ENCODE results near the gene FAHD1.
A peak's percentile ranks its signal among the peaks of the same experiment; 100 is the strongest.

Gene FAHD1

DNA sequence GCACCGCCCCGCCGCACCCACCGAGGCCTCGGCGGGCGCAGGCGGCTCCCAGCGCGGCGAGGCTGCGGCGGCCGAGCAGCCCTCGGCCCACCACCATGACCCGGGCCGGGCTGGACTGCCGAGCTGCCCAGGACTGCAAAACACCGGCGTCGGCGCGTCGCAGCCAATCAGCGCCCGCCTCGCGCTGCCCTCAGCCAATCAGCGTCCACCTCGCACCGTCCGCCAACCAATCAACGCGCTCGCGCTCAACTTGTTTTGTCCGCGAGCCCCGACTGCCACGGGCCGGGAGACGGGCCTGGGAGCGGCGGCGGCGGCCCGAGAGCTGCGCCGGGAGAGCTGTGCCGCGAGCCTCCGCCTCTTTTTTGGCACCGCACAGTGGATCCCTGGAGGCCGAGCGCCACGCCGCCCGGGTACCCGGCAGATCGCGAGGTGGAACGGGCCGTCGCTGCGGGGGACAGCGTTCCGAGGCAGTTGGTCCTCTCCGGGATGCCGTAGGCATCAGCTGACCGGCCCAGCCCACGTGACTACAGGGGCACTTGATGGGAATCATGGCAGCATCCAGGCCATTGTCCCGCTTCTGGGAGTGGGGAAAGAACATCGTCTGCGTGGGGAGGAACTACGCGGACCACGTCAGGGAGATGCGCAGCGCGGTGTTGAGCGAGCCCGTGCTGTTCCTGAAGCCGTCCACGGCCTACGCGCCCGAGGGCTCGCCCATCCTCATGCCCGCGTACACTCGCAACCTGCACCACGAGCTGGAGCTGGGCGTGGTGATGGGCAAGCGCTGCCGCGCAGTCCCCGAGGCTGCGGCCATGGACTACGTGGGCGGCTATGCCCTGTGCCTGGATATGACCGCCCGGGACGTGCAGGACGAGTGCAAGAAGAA is at the start of gene FAHD1, which contains the start of gene HAGH:
Gene FAHD1, plus strand, starts transcription at position 516 of the 883 bp plus-strand sequence. Its CDS starts 33 bp downstream, at position 549.
Gene HAGH, minus strand, starts transcription at position 135 of the 883 bp plus-strand sequence. Its CDS starts 38 bp downstream, at position 97.
- DNase-seq (ENCODE audit: low read depth in 2 of 2): peak; percentile 82 to 83

GRCh38 chr16:1777375-1778199 is 49.4 kb upstream of the FAHD1 start:
- no peak for DNase-seq (ENCODE audit: low read depth in 2 of 2)

DNA sequence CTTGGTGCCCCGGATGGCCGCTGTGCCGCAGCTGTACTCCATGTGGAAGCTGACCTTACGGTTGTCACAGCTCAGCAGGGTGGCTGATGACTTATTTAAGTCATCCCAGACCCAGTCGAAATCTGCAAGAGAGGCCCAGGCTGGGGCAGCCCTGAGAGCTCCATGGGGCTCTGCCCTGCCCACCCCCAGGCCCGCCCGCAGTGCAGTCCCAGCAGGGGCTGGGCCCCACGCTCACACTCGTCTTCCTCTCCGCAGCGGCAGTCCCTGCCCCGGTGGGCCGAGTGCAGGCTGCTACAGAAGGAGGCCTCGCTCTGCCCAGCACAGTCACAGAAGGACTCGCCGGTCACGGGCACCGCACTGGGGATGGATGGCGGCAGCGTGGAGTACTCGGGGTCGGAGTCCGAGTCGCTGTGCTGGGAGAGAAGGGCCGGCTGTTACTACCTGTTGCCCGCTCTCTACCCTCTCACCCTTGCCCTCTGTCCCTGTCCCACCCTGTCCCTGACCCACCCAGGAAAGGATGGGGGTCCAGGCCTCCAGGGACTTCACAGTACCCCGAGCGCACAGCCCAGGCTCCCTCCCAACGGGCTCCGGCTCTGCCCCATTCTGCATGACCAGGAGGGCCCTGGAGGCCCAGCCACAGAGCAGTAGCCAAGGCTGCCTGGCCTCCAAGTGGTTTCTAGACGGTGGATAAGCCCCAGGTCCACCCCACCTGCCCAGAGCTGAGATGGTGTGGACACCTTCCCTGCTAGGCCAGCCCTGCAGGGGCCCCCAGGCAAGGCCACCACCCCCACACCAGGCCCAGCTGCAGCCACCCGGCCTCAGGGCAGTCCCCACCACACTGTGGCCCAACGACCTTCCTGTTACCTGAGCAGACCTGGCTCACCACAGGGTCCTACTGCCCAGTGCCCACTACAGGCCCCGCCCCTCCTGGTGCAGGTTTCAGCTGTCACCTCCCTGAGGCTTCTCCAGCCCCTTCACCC is 48.5 kb upstream of the FAHD1 start:
- no peak for DNase-seq (ENCODE audit: low read depth in 2 of 2)

DNA sequence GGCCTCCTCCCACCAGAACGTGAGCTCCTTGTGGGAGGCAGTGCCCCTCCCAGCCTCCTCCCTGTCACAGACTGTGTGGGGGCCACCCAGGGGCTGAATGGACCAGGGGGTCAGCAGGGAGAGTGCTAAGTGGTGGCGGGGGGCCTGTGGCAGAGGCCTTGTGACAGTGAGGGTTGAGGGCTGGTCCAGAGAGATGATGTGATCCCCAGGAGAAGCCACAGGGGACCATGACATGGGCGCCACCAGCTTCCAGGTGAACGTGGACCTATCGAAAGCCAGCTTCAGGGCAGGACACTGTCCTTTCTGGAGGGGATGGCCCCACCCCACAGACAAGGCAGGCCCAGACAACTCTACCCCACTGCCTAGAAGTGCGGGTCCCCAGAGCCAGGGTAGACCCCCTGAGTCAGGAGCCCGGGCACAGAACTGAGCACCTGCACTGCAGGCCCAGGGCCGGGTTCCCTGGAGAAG is 47.7 kb upstream of the FAHD1 start:
- DNase-seq (ENCODE audit: low read depth in 2 of 2): no peak

DNA sequence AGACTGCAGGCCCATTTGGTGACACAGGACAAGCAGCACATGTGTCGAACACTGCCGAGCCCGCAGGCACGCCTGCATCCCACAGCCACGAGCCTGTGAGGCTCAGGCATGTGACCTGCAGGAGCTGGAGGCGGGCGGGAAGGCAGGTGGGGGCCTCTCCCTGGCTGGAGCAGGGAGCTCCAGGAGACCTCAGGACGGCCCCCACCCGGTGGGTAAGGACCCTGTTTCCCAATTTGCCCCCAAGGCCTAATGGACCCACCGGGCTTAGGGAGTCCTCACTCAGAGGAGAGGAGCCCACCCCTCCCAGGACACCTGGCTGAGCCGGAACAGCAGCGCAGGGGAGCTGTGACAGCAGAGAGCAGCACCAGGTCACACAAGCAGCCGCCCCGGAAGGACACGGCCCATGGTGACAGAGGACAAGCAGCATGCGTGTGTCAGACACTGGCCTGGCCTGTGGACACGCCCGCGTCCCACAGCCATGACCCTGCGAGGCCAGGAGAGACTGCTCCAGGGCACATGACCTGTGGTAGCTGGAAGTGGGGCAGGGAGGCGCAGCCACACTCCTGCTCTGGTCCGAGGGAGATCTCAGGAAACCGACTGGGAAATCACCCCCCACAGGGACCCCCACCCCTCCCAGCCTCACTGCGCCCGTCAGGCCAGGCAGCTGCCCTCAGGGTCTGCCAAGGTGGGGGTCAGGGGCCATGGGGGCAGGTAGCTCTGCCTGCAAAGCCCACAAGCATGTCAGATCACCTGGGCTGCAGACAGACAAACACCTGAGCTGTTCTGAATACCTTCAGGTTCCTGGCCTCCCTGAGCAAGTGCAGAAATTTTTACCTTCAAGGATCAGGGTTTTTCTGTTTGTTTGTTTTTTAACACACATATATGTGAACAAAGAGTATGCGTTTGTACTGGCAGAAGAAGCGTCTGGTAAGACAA is 47.0 kb upstream of the FAHD1 start:
- no peak for DNase-seq (ENCODE audit: low read depth in 2 of 2)

DNA sequence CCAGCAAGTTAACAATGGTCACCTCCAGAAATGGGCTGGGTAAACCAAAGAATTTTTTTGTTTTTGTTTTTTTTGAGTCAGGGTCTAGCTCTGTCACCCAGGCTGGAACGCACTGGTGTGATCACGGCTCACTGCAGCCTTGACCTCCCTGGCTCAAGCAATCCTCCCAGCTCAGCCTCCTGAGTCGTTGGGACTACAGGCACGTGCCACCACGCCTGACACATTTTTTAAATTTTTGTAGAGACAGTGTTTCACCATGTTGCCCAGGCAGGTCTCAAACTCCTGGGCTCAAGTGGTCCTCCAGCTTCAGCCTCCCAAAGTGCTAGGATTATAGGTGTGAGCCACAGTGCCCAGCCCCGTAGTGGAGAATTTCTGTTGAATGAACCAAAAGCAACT is 46.3 kb upstream of the FAHD1 start:
- DNase-seq (ENCODE audit: low read depth in 2 of 2): no peak

- DNase-seq (ENCODE audit: low read depth in 2 of 2): no peak
These were observed 45.8 kb upstream of the FAHD1 start for GRCh38 chr16:1781254-1781653.

DNA sequence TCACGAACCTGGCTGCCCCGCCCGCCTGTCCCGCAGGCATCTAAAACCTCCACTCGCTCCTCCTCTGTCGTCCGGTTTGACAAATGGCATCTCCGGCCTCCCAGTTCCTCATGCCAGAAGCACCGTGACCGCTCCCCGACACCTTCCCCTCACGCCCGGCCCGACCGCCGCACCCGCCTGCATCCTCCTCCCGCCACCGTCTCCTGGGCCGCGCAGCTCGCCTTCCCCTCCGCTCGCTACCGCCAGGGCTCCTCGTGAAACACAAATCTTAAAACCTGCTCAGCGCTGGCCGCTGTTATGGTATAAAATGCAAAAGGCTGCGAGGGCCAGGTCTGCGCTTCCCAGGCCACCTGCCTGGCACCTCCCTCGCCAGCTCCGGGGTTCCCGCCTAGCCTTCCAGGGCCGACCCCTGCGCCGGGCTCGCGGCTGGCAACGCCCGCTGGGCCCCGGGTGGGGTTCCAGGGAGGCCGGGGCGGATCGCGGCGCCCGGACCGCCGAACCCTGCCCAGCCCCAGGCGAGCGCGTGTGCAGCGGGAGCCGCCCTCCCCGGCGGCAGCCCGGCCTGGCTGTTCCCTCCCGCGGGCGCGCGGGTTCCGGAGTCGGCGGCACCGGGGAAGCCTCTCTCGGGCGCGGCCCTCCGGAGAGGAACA is 45.1 kb upstream of the FAHD1 start:
- no peak for DNase-seq (ENCODE audit: low read depth in 2 of 2)

GRCh38 chr16:1782408-1783264 is 44.4 kb upstream of the FAHD1 start, which contains the start of the genes NUBP2 and SPSB3:
Gene NUBP2 (plus strand): TSS chr16:1782960. CDS start chr16:1783021, 61 bp downstream.
Gene SPSB3 (minus strand): TSS chr16:1782571. CDS start chr16:1781483, 1,088 bp downstream.
- peak; percentile 98 to 99 for DNase-seq (ENCODE audit: low read depth in 2 of 2)

DNA sequence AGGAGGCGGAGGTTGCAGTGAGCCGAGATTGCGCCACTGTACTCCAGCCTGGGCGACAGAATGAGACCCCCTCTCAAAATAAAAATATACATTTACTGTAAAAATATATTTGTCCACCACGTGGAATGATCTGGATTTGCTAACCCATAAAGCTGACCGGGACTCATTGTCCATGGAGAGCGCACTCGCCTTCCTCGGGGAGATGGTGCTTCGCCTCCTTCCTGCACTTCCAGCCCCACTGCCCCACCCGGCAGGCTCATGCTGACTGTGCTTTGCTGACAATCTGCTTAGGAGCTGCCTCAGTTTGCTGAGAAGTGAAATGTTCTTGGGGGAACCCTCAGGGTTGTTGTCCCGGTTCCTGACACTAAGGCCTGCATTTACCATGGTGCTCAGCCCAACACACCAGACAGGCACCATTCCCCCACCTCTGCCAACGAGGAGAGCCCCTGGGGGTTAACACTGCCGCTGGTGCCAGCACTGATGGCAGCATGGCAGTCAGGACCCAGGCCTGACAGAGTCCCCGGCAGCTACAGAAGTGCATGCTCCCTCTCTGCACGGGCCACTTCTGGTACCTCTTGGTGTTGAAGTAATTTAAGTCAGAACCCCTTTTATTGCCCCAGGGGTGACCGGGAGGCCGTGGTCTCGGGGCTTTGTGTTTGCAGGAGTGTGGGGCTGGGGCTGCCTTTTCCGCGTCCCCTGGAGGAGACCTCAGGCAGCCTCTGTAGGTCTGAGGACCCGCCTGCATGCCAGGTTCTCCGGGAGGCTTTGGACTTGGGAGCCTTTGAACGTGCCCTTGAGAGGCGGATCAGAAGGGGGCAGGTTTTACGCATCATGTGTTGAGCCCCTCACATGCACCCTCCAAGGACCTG is 41.8 kb upstream of the FAHD1 start:
- DNase-seq (ENCODE audit: low read depth in 2 of 2): no peak

GRCh38 chr16:1785846-1786170 is 41.2 kb upstream of the FAHD1 start:
- DNase-seq (ENCODE audit: low read depth in 2 of 2): no peak

GRCh38 chr16:1786242-1787055 is 40.6 kb upstream of the FAHD1 start:
- no peak for DNase-seq (ENCODE audit: low read depth in 2 of 2)

DNA sequence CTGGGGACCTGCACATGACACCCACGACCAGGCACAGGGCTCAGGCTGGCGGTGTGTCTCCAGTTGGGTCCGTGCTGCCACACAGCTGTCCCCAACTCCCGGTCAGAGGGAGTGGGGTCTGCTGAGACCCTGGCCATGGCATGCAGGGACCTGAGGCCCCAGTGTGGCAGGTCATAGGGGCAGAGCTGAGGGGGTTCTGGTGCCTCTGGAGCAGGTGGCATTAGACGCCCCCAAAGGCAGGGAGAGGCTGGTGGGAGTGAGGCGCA is 40.0 kb upstream of the FAHD1 start:
- DNase-seq (ENCODE audit: low read depth in 2 of 2): no peak

- DNase-seq (ENCODE audit: low read depth in 2 of 2): no peak
These were observed 39.5 kb upstream of the FAHD1 start for GRCh38 chr16:1787322-1788094.

- no peak for DNase-seq (ENCODE audit: low read depth in 2 of 2)
These were observed 38.8 kb upstream of the FAHD1 start for GRCh38 chr16:1788095-1788707.

DNA sequence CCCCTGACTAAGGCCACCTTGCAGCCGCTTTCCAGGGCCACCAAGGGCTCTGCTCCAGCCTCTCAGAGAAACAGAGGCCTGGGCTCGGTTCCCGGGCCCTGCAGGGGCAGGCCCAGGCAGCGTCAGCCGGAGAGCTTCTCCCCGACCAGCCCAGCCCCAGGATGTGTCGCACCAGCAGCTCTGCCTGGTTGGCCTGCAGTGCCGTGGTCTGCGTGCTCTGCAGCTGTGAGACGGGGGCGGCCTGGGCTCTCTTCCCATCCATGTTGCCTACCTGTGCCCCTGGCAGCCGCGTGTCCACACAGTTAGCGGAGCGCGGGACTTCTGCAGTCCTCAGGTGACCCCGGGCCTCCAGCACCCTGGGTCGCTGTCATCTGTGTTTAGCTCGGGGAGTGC is 38.3 kb upstream of the FAHD1 start:
- no peak for DNase-seq (ENCODE audit: low read depth in 2 of 2)

Data from stimulated activated CD4-positive, alpha-beta T cell treated with anti-CD3 and anti-CD28 coated beads, Interleukin-15, amount 100 ng/mL, for 48 hours (primary cell).